Mucosa of descending colon (tissue), 3 donors: ENCODE data around the gene SNPH. TPM values are rescaled to one million over a fixed set of nuclear protein-coding genes. Genes with fewer than 3 reads are reported as not detected.

Experiments
- ATAC-seq: fragments of 200-7000 bp; cut with Tn5 transposase; one replicate; pipeline ENCODE4 v1.9.1; 2020; ENCODE audit warnings: mild to moderate bottlenecking, moderate library complexity
- DNase-seq, 3 donors: peaks; one replicate each; pipeline ENCODE4 v3.0.0-alpha.2; 2020
- H3K36me3 ChIP-seq: fragments of 200-600 bp; one replicate; pipeline ENCODE4 v1.8.0; 2021; ENCODE audit warnings: low read depth, mild to moderate bottlenecking
- H3K4me1 ChIP-seq: fragments of 200-600 bp; one replicate; pipeline ENCODE4 v1.8.0; 2021; ENCODE audit warnings: low read depth, mild to moderate bottlenecking
- H3K4me3 ChIP-seq: fragments of 200-600 bp; one replicate; pipeline ENCODE4 v1.8.0; 2021; ENCODE audit warnings: mild to moderate bottlenecking
- H3K9me3 ChIP-seq: fragments of 200-600 bp; one replicate; pipeline ENCODE4 v1.8.0; 2021; ENCODE audit warnings: mild to moderate bottlenecking
- CTCF ChIP-seq: fragments of 200-600 bp; IDR thresholded peaks from one replicate; pipeline ENCODE4 v1.8.0; 2022; ENCODE audit warnings: antibody characterized with exemption, mild to moderate bottlenecking
- intact Hi-C, 2 donors: fragments of 100-400 bp; cut with DNase I in 1 of 2; cut with micrococcal nuclease in 1 of 2; formaldehyde crosslinking; loops; one replicate each; pipeline versions ENCODE4 v1.11.0 to v1.11.1; 2022; cut with DNase I, micrococcal nuclease
- total RNA-seq, 3 donors: library from RNA; stranded (reverse); fragmentation: NEBNext Ultra II Directional in 2 of 3; extraction: Animal tissue kit (Norgen Biotek cat#: 25700) in 2 of 3; gene quantifications; one replicate each; pipeline versions ENCODE4 v1.2.1 to v1.2.4, GENCODE V29; 2021 to 2023
- donor health status: DM: no; HTN: no; CAD: no; lungs with moderate emphysema.
- donor health status: DM: no; HTN: no; CAD: no.
- donor health status: DM: no; HTN: yes; CAD: no.

Gene SNPH
- total RNA-seq, 3 donors from 2014 or later, result 1.1 to 11.7 (median 2.2) TPM

GRCh38 chr20:1307171-1307570 is 41.1 kb downstream of the SNPH start:
- Histone ChIP-seq H3K36me3 (no peaks in the 10 kb centered on the region), H3K4me1 (no peaks in the 10 kb centered on the region), H3K4me3 (no peak overlapping the region), H3K9me3 (no peaks in the 10 kb centered on the region)
- peak in 1 of 3 donors; percentile 20 for DNase-seq
- peak; percentile 12 for ATAC-seq
- intact Hi-C loops, result no loop called here
- TF ChIP-seq CTCF, result no peak

- TF ChIP-seq CTCF, result no peak
- no peak overlapping the region for H3K4me3 ChIP-seq
- peak; percentile 2 for ATAC-seq
- H3K36me3 ChIP-seq, result no peaks in the 10 kb centered on the region
- peak in 1 of 3 donors; percentile 24 for DNase-seq
- H3K9me3 ChIP-seq, result no peaks in the 10 kb centered on the region
- no peaks in the 10 kb centered on the region for H3K4me1 ChIP-seq
- intact Hi-C loops, result no loop called here
These were observed 41.5 kb downstream of the SNPH start for GRCh38 chr20:1307571-1307971.

- intact Hi-C loops, result no loop called here
- no peaks in the 10 kb centered on the region for H3K4me1 ChIP-seq
- DNase-seq, result peak in 1 of 3 donors; percentile 20
- no peaks in the 10 kb centered on the region for H3K36me3 ChIP-seq
- no peak for TF ChIP-seq CTCF
- H3K9me3 ChIP-seq, result no peaks in the 10 kb centered on the region
- no peak for ATAC-seq
- H3K4me3 ChIP-seq, result no peak overlapping the region
These were observed 42.1 kb downstream of the SNPH start for GRCh38 chr20:1308067-1308701.

DNA sequence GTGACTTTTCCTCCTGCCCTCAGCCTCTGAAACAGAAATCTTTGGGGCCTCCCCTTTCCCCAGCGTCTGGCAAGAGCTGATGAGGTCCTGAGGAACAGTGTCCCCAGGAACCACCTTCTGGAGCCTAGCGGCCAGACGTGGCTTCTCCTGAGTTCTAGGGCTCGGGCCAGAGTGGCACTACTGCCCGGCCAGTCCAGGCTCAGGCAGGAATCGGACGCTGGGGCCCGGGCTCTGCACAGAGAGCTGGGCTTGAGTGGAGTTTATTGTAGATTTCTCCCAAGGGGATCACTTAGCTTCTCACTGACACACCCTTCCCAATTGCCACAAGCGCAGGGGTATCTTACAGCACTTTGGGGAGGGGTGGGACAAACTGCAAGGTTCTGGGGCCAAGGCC is 42.6 kb downstream of the SNPH start:
- DNase-seq (peak in 1 of 3 donors; percentile 18), ATAC-seq (no peak)
- Histone ChIP-seq H3K4me1 (peaks cover 3% of the 10 kb centered on the region), H3K36me3 (no peaks in the 10 kb centered on the region), H3K9me3 (no peaks in the 10 kb centered on the region), H3K4me3 (no peak overlapping the region)
- intact Hi-C loops, result no loop called here
- TF ChIP-seq CTCF, result no peak

DNA sequence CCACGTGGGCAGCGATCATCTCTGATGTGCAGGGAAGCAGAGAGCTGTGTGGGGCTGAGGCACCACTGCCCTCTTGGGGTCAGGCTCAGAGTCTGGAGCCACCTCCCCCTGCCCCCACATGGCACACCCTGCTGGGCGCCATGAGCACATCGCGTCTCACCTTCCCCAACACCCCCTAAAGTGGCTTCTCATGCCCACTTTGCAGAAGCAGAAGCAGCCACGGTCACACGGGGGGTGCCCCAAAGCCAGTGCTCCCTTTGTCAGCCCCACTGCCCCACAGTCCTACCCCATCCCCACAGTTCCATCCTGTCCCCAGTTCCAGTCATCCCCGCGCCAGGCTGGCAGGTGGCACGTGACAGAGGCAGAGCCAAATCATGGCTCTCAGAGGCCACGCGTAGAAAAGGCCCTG is 43.3 kb downstream of the SNPH start:
- DNase-seq, result peak in 1 of 3 donors; percentile 18

More for the DNA sequence above, 43.3 kb downstream of the SNPH start:
- no peak for TF ChIP-seq CTCF
- Histone ChIP-seq H3K4me1 (peaks cover 3% of the 10 kb centered on the region), H3K4me3 (no peak overlapping the region), H3K36me3 (no peaks in the 10 kb centered on the region), H3K9me3 (no peaks in the 10 kb centered on the region)
- ATAC-seq, result no peak
- intact Hi-C loops, result no loop called here
